Activated CD4-positive, alpha-beta T cell treated with anti-CD3 and anti-CD28 coated beads, Interleukin-2, amount 50 U/mL, for 24 hours (primary cell): ENCODE results near the gene GLIPR2.

Experiments
- DNase-seq, 2 donors: peaks; one replicate each; pipeline ENCODE4 v3.0.0-alpha.2; 2020; ENCODE audit warnings: low read depth in 1 of 2, low spot score in 1 of 2

Gene GLIPR2

DNA sequence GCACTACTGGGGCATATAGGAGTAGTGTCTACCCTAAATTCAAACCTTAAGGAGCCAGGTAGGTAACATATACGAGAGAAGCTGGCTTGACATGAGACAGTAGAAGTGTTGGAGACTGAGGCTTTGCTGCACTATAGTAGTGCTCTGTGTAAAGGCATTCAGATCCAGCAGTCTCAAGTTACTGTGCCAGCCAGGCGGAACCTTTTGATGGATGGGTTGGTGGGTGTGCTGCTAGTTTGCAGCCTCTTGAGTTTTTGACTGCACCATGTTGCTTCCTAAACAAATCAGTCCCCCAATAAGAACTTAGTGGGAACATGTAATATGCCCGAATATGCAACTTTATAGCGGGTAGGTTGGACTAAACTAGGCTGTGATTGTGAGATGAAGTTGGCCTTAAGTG is 55.7 kb downstream of the GLIPR2 start:
- DNase-seq, result no peak

DNA sequence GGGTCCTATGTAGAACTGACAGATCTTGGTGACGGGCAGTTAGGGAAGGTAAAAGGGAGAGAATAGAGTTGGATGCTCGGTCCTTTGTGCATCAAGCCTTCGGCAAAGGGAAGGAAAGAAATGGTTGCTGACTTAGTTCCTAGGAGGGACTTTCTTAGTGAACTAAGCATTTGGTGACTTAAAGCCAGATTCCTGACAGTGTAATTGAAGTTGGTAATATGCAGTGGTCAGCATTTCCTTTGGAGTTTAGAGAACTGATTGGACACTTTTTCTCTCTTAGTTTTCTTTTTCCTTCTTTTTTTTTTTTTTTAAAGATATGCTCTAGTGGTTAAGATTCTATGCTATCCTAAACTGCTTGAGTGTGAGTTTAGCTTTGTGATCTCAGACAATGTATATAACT is 56.5 kb downstream of the GLIPR2 start:
- no peak for DNase-seq

DNA sequence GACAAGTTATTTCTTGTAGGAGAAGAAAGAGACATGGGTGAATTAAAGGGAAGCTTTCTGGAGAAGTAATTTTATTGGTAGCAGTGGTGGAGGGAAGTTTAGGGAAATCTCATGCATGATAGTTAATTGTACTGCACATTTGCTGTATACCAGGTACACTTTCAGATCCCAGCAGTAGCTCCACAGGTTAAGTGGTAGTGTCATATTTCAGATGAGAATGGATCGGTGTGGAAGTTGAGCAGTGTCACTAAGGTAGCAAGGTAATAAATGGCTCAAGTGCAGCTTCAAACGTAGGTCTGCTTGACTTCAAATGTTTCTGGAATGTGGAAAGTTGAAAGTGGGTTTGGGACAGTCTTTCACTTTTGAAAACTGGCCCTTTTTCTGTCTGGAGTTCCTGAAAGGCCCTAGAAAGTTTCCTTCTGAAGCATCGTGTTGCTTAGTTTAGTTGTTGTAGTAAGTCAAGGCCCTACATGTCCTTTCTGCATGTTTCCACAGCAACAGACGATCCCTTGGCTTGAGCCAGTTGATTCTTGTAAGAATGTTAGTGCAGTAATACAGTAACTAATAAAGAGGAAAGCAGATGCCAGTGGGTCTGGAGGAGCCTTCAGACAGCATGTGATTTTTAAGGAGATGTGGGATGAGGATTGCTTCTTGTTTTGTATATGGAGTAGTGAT is 57.9 kb downstream of the GLIPR2 start:
- DNase-seq, result no peak

DNA sequence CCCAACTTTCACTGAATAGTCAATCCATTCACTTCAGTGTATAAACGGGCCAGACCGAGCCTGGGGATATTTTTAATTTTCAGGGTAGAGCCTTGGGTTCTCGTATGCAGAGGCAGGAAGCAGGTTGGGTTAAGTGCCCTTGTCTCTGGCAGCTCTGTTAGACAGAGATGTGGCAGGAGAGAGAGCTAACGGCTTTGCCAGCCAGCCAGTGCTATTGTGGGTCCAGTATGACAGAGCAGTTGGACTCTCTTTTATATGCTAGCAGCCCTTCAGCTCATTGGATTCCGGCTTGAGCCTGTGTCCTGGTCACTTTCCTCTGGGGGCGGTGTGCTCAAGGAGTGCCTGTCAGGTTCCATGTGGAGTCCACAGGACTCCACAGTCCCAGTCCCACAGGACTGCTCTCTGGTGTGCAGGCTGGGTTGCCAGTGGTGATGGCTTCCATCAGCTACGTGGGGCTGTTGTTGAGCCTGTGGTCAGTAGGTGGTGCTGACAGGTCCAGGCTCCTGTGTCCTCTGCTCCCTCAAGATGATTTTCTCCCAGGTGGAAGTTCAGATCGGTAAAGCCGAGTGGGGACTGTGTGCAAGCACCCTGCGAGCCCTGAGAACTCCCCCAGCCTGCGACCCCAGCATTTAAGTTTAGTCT is 68.5 kb downstream of the GLIPR2 start:
- no peak for DNase-seq

DNA sequence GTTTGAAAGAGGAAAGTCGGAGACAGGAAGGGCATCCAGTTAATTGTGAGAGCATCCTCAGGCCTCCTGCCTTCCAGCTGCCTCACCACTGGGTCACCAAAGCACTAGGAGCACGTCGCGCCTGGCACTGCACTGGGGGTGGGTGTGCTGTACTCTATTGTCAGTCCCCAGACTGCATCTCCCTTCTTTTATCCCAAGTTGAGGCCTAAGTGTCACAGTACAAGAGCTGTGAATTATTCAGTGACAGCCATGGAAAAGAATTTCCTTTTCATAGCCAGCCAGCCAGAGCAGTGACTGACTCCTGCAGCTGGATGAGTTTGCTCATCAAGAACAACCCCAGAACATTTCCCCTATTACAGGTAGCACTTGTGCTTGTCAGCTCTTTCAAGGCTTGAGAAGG is 70.5 kb downstream of the GLIPR2 start:
- DNase-seq, result no peak

DNA sequence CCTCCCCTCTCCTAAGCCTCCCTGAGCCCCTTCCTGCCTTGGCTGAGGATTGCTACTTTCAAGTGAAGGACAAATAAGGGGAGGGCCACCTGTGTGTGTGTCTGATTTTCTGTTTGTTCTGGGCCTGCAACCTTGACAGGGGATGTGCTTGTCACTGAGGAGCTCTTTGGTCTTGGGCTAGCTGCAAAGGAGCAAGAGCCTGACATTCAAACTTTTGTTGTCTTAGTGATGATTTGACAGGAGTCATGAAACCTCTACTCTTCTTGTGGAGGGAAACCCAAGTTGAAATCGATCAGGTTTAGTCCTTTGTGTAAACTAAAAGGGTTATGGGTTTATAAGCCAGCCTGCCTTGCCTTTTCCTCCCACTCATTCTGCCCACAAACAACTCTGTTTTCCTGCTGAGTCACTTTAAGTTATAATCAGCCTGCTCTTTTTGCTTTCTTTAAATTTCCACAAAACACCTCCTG is 71.0 kb downstream of the GLIPR2 start:
- no peak for DNase-seq

DNA sequence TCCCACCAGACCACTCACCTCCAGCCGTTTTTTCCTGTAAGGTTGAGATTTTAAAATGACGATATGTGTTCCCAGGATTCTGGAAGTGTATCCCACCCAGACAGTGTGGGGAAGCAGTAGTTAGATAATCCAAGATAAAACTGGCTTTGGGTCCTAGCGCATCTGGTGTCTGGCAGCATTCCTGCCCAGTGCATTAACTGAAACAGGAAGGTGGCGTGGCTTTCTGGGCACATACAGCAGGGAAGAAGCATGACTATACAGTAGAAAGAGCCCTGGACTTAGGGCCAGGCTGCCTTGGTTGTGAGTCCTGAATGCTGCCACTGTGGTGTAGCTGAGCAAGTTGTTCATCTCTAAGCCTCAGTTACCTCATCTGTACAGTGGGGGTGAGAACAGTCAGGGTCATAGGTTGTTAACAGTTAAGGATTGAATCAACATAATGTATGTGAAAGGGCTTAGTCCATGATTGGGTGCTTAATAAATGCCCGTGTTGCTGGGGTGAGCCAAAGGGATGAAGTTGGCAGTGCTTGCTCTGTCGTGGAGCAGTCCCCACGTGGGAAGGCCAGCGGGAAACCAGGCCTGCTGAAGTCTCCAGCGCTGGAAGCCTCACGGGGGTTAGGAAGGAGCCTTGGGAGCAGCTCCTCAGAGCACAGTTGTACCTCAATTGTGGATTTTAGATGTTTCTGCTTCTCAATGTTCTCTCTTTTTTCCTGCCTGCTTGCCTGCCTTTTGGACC is 72.2 kb downstream of the GLIPR2 start:
- DNase-seq, result no peak

DNA sequence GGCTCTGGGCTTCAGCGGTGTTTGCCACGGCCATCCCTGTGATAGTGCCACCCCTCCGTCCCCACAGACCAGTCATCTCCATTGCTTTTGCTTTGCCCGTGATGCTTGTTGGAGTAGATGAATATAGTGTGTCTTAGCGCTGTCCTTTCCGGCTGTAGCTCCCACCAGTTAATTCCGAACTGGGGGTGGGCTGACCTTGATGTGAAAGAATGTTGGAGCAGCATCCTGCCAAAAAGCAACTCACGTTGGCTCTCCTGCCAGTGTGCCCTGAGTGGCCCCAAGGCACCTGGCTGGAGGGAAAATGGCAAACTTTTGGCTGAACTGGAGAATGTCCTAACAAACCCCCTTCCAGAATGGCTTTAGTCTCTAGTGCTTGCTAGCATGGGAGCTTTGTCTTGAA is 74.2 kb downstream of the GLIPR2 start:
- DNase-seq, result no peak

DNA sequence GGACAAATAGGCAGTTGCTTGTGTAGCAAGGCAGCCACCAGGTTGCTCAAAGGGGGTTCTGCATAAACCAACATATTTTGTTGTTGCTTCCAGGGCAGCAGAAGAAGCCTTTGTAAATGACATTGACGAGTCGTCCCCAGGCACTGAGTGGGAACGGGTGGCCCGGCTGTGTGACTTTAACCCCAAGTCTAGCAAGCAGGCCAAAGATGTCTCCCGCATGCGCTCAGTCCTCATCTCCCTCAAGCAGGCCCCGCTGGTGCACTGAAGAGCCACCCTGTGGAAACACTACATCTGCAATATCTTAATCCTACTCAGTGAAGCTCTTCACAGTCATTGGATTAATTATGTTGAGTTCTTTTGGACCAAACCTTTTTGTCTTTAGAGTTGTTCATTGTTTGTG is 75.0 kb downstream of the GLIPR2 start:
- no peak for DNase-seq

DNA sequence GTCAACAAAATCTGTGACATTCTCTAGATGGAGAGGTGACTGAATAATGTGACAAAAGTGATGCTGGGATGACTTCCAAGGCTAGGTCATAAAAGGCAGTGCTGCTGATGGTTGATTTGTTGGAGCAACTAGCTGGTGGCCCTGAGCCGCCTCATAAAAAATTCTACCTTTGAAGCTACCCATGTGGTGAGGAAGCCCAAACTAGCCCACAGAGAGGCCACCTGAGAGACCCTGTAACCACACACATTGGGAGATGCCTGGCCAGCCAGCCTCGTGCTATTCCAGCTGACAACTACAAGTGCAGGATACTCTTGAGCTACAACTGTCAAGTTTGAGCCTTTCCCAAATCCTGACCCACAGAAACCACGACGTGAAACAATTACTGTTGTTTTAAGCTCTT is 76.9 kb downstream of the GLIPR2 start:
- no peak for DNase-seq
